ENCODE results near the gene SETBP1. TPM values are rescaled to one million over a fixed set of nuclear protein-coding genes. Genes with fewer than 3 reads are reported as not detected.

The SETBP1 gene
- total RNA-seq, 1 donor from 2014 or later: 30.1 TPM

GRCh38 chr18:44759925-44760342 lies 79.2 kb downstream of the SETBP1 start:
- DNase-seq: no peak

- no peak for DNase-seq
These were observed 81.1 kb downstream of the SETBP1 start for GRCh38 chr18:44761812-44762211.

GRCh38 chr18:44763327-44763726 lies 82.6 kb downstream of the SETBP1 start:
- DNase-seq: no peak

DNA sequence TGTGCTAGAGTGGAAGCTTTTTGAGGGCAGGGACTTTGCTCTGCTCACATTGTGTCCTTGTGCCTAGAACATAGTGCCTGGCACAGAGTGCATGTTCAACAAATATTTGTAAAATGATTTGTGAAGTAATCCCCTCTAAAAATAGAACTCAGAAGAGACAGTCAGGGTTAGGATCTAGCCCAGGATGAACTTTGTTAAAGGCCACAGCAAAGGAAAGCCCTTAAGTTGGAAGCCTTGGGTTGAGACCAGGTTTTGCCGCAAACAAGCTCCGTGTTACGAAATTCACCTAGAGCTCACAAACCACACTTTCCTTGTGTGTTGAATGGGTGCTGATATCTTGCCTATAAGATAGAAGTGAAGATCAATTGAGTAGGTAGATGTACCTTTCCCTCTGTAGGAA lies 84.2 kb downstream of the SETBP1 start:
- no peak for DNase-seq

- DNase-seq: no peak
These were observed 84.8 kb downstream of the SETBP1 start for GRCh38 chr18:44765456-44765855.

DNA sequence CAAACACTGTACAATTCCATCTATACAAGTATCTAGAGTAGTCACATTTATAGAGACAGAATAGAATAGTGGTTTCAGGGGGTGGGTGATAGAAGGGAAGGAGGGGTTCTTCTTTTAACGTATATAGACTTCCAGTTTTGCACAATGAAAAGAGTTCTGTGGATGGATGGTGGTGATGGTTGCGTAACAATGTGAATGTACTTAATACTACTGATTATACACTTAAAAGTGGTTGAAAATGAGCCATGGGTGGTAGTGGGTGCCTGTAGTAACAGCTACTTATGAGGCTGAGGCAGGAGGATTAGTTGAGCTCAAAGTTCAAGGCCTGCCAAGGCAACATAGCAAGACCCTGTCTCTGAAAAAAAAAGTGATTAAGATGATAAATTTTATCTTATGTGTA lies 85.8 kb downstream of the SETBP1 start:
- DNase-seq: no peak

DNA sequence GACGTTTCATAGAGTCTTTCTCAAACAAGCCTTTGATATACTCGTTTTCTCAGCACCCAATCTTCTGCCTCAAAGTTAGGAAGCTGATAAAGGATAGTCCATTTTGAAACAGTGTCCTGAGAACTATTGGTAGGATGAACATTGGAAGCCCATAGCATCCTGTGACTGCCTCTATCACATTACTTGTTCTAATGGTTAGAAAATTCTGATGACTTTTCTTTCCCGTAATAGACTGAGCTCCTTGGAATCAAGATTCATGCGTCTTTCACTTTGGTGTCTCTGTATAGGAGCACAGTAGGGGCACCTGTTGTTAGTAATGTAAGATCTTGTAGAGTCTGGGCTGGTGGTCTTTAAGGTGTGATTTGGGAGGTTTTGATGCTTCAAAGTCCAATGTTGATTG lies 87.1 kb downstream of the SETBP1 start:
- no peak for DNase-seq

- DNase-seq: no peak
These were observed 90.0 kb downstream of the SETBP1 start for GRCh38 chr18:44770641-44771040.

DNA sequence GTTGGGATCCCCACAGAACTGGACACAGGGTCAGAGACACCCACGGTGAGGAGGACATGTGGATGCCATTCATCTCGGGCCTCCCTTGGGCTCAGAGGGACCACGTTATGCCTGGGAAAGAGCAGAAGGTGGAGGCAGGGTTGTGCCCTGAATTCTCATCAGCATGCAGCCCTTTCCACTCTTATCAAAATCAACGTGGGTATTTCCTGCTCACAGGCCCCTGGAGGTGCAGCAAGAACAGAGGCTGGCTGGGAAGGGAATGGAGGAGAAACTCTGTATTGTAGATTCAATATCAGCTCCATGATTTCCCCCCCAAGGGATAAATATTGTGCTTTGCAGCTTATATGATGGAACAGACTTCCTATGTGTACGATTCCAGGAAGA lies 90.9 kb downstream of the SETBP1 start:
- no peak for DNase-seq

DNA sequence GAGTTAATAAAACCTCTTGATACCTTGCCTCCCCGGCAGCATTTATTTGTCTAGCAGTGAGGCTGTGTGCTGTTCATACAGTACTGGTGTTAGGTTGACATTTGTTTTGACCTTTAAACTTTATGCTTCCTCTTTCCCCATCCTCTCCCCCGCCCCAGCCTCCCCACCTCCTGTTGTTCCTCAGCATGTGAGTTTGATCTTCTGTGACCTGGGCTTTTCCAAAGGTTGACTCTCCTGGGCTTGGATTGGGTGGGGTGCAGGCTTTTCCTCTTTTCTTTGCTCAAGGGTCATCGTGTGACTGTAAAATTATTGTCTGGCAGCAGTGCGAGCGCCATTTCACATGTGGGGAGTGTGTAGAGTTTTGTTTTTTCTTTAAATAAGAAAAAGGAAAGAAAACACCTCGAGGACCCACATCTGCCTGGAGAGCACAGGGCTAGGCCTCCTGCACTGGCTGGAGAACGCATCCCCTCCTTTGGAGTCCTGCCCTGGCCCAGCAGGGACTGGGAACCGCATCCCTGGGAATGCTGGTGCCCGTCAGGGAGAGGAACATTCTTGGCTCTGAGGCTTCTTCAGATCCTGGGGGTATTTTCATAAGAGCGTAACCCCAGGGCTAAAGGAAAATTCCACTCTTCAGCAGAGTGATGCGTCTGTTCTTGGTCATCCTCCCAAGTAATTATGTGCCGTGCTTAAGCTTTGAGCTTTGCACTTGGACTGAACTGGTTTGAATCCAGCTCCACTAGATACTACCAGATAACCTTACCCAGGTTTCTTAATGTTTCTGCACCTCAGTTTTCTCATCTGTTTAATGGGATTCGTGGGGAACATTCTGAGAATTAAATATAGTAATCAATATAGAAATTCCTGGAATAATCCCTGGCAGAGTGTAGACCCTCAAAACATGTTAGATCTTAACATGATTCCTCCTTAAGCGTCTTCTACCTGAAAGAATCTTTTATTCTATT lies 91.5 kb downstream of the SETBP1 start:
- no peak for DNase-seq

DNA sequence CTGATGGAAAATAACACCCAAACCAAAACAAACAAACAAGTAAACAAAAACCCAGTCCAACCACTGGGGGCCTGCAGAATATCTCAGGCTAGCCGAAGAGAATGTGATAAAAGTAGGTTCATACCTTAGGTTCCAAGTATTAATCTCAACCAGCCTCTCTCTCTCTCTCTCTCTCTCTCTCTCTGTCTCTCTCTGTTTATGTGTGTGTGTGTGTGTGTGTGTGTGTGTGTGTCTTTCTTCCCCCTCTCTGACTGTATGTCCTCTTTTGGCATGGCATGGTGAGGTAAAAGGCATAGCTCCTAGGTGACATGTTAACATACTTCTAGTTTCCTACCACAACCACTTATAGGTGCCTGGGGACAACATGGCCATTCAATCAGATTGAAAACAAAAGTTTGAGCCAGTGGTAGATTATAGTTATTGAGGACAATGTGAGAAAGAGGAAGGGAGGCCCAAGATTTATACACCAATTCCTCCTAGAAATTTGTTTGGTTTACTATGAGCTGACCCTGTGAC lies 93.0 kb downstream of the SETBP1 start:
- no peak for DNase-seq

DNA sequence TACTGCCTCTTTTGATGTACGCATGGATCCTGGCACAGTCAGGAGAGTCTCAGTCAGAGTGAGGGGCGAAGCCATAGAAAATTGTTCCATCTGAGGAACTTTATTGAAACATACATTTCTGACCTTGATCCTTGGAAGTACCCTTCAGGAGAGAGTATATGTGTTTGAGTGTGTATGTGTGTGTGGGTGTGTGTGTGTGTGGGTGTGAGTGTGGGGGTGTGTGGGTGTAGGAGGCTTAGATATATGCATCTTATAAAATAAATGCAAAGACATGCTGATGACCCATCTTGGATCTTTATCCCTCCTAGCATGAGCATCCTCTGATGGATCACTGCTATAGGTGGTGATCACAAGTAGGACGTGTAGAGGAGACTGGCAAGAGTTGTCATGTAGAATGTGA lies 93.5 kb downstream of the SETBP1 start:
- no peak for DNase-seq

GRCh38 chr18:44777457-44778192 lies 96.9 kb downstream of the SETBP1 start:
- DNase-seq: no peak

DNA sequence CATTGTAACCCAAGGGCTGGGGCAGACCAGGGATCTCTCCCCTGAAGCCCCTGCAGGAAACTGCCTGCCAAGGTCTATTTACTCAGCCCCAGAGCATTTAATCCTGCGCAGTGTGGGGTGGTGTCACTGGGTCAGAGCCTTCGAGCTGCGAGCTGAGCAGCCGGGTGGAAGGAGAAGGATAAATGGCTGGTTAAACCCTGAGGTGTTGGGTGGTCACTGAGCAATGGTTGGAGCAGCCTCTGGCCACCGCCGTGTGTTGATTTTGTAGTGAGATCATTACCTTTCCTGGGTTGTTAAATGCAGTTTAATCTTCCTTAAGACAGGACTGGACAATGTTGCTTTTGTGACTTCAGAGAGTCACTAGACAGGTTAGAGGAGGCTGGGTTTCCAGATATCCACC lies 98.1 kb downstream of the SETBP1 start:
- no peak for DNase-seq

DNA sequence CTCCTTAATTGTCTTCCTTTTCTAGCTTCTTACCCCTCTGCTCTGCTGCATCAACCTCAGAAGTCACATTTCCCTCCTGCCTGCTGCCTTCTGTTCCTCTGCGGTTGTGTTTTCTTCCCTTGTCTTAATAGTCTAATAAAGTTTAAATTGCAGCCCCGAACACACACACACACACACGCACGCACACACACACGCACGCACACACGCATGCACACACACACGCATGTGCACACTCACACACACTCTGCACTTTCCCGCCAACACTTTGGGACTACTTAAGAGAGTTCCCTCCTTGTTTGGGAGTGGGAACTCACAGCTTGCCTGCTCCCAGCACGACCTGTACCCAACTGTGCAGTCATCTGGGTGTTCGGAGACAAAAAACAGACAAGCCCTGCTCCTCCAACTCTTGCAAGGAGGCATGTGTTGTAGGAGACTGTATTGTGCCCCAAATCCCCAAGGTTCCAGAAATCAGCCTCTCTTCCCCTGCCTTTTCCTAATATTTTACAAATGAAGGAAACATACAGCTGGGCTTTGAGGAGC lies 99.1 kb downstream of the SETBP1 start:
- DNase-seq: no peak

GRCh38 chr18:44781886-44782285 lies 101.2 kb downstream of the SETBP1 start:
- peak; percentile 61 for DNase-seq

DNA sequence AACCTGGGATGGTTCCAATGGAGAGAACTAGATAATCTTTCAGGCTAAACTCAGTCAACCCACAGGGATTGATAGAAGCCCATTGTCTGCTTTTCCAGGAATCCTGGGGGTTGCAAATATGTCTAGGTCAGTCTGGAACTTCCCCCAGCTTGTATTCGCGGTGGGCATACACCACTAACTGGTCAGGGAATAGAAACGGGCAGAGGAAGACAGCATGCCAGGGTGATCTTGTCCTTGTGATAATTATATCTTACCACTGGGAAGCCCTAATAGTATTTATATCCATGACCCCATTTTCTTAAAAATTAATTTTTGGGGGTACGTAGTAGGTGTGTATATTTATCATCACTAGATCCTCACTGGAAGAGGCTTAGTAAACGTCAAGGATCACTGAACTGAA lies 101.9 kb downstream of the SETBP1 start:
- no peak for DNase-seq

GRCh38 chr18:44783371-44783770 lies 102.7 kb downstream of the SETBP1 start:
- DNase-seq: no peak

DNA sequence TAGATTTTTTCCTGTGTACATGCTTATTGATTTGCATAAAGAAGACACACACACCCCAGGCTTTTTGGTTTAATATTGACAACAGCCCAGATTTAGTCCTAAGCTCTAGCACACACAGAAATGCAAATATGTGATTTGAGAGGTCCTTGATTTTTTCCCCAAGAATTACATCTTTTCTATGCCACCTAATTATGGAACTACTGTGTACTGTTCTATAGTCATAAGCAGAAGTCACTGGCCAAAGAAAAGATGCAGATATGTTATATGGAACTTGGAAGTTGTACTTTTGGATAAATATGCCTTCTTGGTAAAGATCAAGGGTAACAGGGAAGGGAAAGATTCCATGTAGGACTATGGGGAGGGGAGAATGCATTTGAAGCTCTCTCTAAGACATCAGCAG lies 105.6 kb downstream of the SETBP1 start:
- DNase-seq: no peak

GRCh38 chr18:44786688-44787087 lies 106.0 kb downstream of the SETBP1 start:
- DNase-seq: peak; percentile 64

- peak; percentile 82 for DNase-seq
These were observed 107.6 kb downstream of the SETBP1 start for GRCh38 chr18:44788334-44788733.

DNA sequence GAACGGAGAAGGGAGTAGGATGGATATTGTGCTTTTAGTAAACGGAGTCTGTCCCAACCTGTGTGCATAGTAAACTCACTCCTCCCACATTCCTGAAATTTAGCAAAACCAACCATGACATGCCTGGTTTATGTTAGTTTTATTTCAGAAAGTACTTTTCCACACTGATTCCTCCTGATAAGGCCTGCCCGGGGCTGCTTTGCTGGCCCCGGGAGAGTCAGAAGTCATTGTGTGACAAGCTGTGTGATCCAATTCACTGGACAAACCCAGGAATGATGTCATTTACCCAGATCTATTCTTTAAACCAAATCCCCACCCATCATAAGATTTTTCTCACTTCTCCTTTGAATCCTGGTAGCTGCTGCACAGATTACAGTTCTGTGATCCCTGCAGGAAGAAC lies 109.0 kb downstream of the SETBP1 start:
- DNase-seq: peak; percentile 50

- DNase-seq: no peak
These were observed 110.2 kb downstream of the SETBP1 start for GRCh38 chr18:44790860-44791259.
